Memory B cell (primary cell): ENCODE data around the gene IGF1R.

Experiments used
- ATAC-seq: fragments of 150-1000 bp; cut with Tn5 transposase; 2 replicates; pipeline ENCODE4 v1.10.0; 2021; ENCODE audit warnings: low read depth, mild to moderate bottlenecking, moderate library complexity
- DNase-seq, 2 donors: peaks; one replicate each; pipeline ENCODE4 v3.0.0; 2022; ENCODE audit warnings: low spot score in 2 of 2
- H3K27ac Mint-ChIP-seq: one replicate; pipeline ENCODE4 v1.8.0; 2022; ENCODE audit warnings: mild to moderate bottlenecking, moderate library complexity, mixed read lengths
- H3K27me3 Mint-ChIP-seq: one replicate; pipeline ENCODE4 v1.8.0; 2022; ENCODE audit warnings: mixed read lengths
- H3K36me3 Mint-ChIP-seq: one replicate; pipeline ENCODE4 v1.8.0; 2022; ENCODE audit warnings: mild to moderate bottlenecking, mixed read lengths
- H3K4me1 Mint-ChIP-seq: one replicate; pipeline ENCODE4 v1.8.0; 2022; ENCODE audit warnings: mixed read lengths
- H3K4me3 Mint-ChIP-seq: one replicate; pipeline ENCODE4 v1.8.0; 2022; ENCODE audit warnings: mild to moderate bottlenecking, moderate library complexity, mixed read lengths
- H3K9me3 Mint-ChIP-seq: one replicate; pipeline ENCODE4 v1.8.0; 2022; ENCODE audit warnings: mixed read lengths

Gene IGF1R

GRCh38 chr15:98727115-98728040 lies 79.0 kb downstream of the IGF1R start:
- H3K27ac Mint-ChIP-seq, result no peak overlapping the region
- no peaks in the 10 kb centered on the region for H3K4me1 Mint-ChIP-seq
- H3K9me3 Mint-ChIP-seq, result no peaks in the 10 kb centered on the region
- H3K27me3 Mint-ChIP-seq, result peaks cover 2% of the 10 kb centered on the region
- no peak for ATAC-seq
- H3K4me3 Mint-ChIP-seq, result no peak overlapping the region
- no peak for DNase-seq
- H3K36me3 Mint-ChIP-seq, result peaks cover 1% of the 10 kb centered on the region

- Mint-ChIP-seq H3K27me3 (peaks cover 2% of the 10 kb centered on the region), H3K4me1 (no peaks in the 10 kb centered on the region), H3K27ac (no peak overlapping the region), H3K9me3 (no peaks in the 10 kb centered on the region), H3K4me3 (no peak overlapping the region), H3K36me3 (peaks cover 1% of the 10 kb centered on the region)
- ATAC-seq, result no peak
- DNase-seq, result no peak
These were observed 79.9 kb downstream of the IGF1R start for GRCh38 chr15:98728082-98728810.

GRCh38 chr15:98728811-98729160 lies 80.4 kb downstream of the IGF1R start:
- Mint-ChIP-seq H3K27me3 (peaks cover 2% of the 10 kb centered on the region), H3K9me3 (no peaks in the 10 kb centered on the region), H3K27ac (no peak overlapping the region), H3K36me3 (peaks cover 1% of the 10 kb centered on the region), H3K4me3 (no peak overlapping the region), H3K4me1 (peaks cover 2% of the 10 kb centered on the region)
- DNase-seq, result no peak
- no peak for ATAC-seq

- Mint-ChIP-seq H3K4me3 (no peak overlapping the region), H3K27ac (no peak overlapping the region), H3K27me3 (peaks cover 2% of the 10 kb centered on the region), H3K36me3 (peaks cover 1% of the 10 kb centered on the region), H3K9me3 (no peaks in the 10 kb centered on the region), H3K4me1 (peaks cover 2% of the 10 kb centered on the region)
- no peak for DNase-seq
- ATAC-seq, result no peak
These were observed 81.2 kb downstream of the IGF1R start for GRCh38 chr15:98729446-98730042.

- Mint-ChIP-seq H3K36me3 (peaks cover 1% of the 10 kb centered on the region), H3K27me3 (no peaks in the 10 kb centered on the region), H3K27ac (no peak overlapping the region), H3K4me3 (no peak overlapping the region), H3K9me3 (no peaks in the 10 kb centered on the region), H3K4me1 (peaks cover 5% of the 10 kb centered on the region)
- ATAC-seq (no peak), DNase-seq (no peak)
These were observed 82.7 kb downstream of the IGF1R start for GRCh38 chr15:98730860-98731711.

GRCh38 chr15:98731712-98732450 lies 83.5 kb downstream of the IGF1R start:
- H3K27me3 Mint-ChIP-seq, result no peaks in the 10 kb centered on the region
- H3K4me1 Mint-ChIP-seq, result peaks cover 5% of the 10 kb centered on the region
- ATAC-seq (no peak), DNase-seq (no peak)
- H3K4me3 Mint-ChIP-seq, result no peak overlapping the region
- no peak overlapping the region for H3K27ac Mint-ChIP-seq
- no peaks in the 10 kb centered on the region for H3K9me3 Mint-ChIP-seq
- no peaks in the 10 kb centered on the region for H3K36me3 Mint-ChIP-seq

- Mint-ChIP-seq H3K27me3 (no peaks in the 10 kb centered on the region), H3K36me3 (no peaks in the 10 kb centered on the region), H3K9me3 (no peaks in the 10 kb centered on the region), H3K4me3 (no peak overlapping the region), H3K27ac (no peak overlapping the region), H3K4me1 (peaks cover 5% of the 10 kb centered on the region)
- ATAC-seq (no peak), DNase-seq (no peak)
These were observed 84.8 kb downstream of the IGF1R start for GRCh38 chr15:98733098-98733497.

- ATAC-seq (no peak), DNase-seq (no peak)
- Mint-ChIP-seq H3K27me3 (no peaks in the 10 kb centered on the region), H3K27ac (no peak overlapping the region), H3K4me1 (peaks cover 5% of the 10 kb centered on the region), H3K9me3 (no peaks in the 10 kb centered on the region), H3K36me3 (no peaks in the 10 kb centered on the region), H3K4me3 (no peak overlapping the region)
These were observed 86.3 kb downstream of the IGF1R start for GRCh38 chr15:98734466-98735199.

- no peaks in the 10 kb centered on the region for H3K27me3 Mint-ChIP-seq
- peaks cover 6% of the 10 kb centered on the region for H3K4me1 Mint-ChIP-seq
- H3K4me3 Mint-ChIP-seq, result no peak overlapping the region
- no peak overlapping the region for H3K27ac Mint-ChIP-seq
- ATAC-seq (no peak), DNase-seq (no peak)
- no peaks in the 10 kb centered on the region for H3K9me3 Mint-ChIP-seq
- no peaks in the 10 kb centered on the region for H3K36me3 Mint-ChIP-seq
These were observed 87.0 kb downstream of the IGF1R start for GRCh38 chr15:98735304-98735703.

- ATAC-seq (no peak), DNase-seq (no peak)
- no peaks in the 10 kb centered on the region for H3K27me3 Mint-ChIP-seq
- no peak overlapping the region for H3K4me3 Mint-ChIP-seq
- H3K4me1 Mint-ChIP-seq, result peaks cover 7% of the 10 kb centered on the region
- no peaks in the 10 kb centered on the region for H3K36me3 Mint-ChIP-seq
- H3K27ac Mint-ChIP-seq, result no peak overlapping the region
- H3K9me3 Mint-ChIP-seq, result no peaks in the 10 kb centered on the region
These were observed 87.7 kb downstream of the IGF1R start for GRCh38 chr15:98735895-98736617.

GRCh38 chr15:98737159-98737558 lies 88.8 kb downstream of the IGF1R start:
- ATAC-seq (no peak), DNase-seq (no peak)
- Mint-ChIP-seq H3K27ac (no peak overlapping the region), H3K36me3 (no peaks in the 10 kb centered on the region), H3K9me3 (no peaks in the 10 kb centered on the region), H3K27me3 (peaks cover 2% of the 10 kb centered on the region), H3K4me1 (peaks cover 7% of the 10 kb centered on the region), H3K4me3 (no peak overlapping the region)

- Mint-ChIP-seq H3K4me1 (peaks cover 7% of the 10 kb centered on the region), H3K27ac (no peak overlapping the region)
These were observed 89.4 kb downstream of the IGF1R start for GRCh38 chr15:98737721-98738120.

More at GRCh38 chr15:98737721-98738120, 89.4 kb downstream of the IGF1R start:
- no peak overlapping the region for H3K4me3 Mint-ChIP-seq
- ATAC-seq (no peak), DNase-seq (no peak)
- H3K36me3 Mint-ChIP-seq, result no peaks in the 10 kb centered on the region
- no peaks in the 10 kb centered on the region for H3K9me3 Mint-ChIP-seq
- H3K27me3 Mint-ChIP-seq, result peaks cover 2% of the 10 kb centered on the region
